Esophagus (tissue), 2 donors: Measurements from ENCODE around the gene NAA10. TPM values are rescaled to one million over a fixed set of nuclear protein-coding genes. Genes with fewer than 3 reads are reported as not detected.

Source experiments
- H3K27ac ChIP-seq, 2 donors: one replicate each; pipeline ENCODE4 v1.5.1; 2013; ENCODE audit warnings: low read depth in 2 of 2, mild to moderate bottlenecking in 2 of 2, inconsistent platforms in 1 of 2, low read length in 1 of 2, moderate library complexity in 1 of 2
- H3K27me3 ChIP-seq, 2 donors: one replicate each; pipeline ENCODE4 v1.6.1; 2013; ENCODE audit warnings: low read length in 2 of 2, control low read depth in 1 of 2, mild to moderate bottlenecking in 1 of 2; ENCODE audit not compliant: insufficient read depth in 2 of 2, control insufficient read depth in 1 of 2
- H3K36me3 ChIP-seq, 2 donors: one replicate each; pipeline ENCODE4 v1.6.1; 2013; ENCODE audit warnings: low read length in 1 of 2; ENCODE audit not compliant: control insufficient read depth in 2 of 2, insufficient read depth in 2 of 2
- H3K4me1 ChIP-seq, 2 donors: one replicate each; pipeline ENCODE4 v1.6.1; 2013; ENCODE audit warnings: low read length in 1 of 2; ENCODE audit not compliant: control insufficient read depth in 2 of 2, insufficient read depth in 2 of 2
- H3K4me3 ChIP-seq, 2 donors: one replicate each; pipeline ENCODE4 v1.5.1; 2013; ENCODE audit warnings: low read length in 2 of 2, mild to moderate bottlenecking in 2 of 2, low read depth in 1 of 2, moderate library complexity in 1 of 2
- H3K9me3 ChIP-seq, 2 donors: one replicate each; pipeline ENCODE4 v1.6.1; 2013; ENCODE audit warnings: mild to moderate bottlenecking in 2 of 2, low read depth in 1 of 2, low read length in 1 of 2, moderate library complexity in 1 of 2; ENCODE audit not compliant: control insufficient read depth in 2 of 2, insufficient read depth in 1 of 2
- WGBS, 2 donors: extraction: QIAGEN DNeasy Blood & Tissue Kit; methylation state at CpG; one replicate each; pipeline ENCODE4 v1.1.7; 2013; 5-methylcytosine and 5-hydroxymethylcytosine counted together
- polyA plus RNA-seq, 2 donors: library from polyadenylated mRNA; stranded (reverse); fragments of 200-250 nt; gene quantifications; one replicate each; pipeline ENCODE4 v1.2.3, GENCODE V29; 2013
- donor health status: healthy with polysubstance abuse.
- donor health status: Bipolar disorder and iron deficiency.

NAA10 gene
- polyA plus RNA-seq, 2 donors: 86.6 to 104 TPM

GRCh38 chrX:153931151-153931550 lies 3.7 kb downstream of the NAA10 start:
- Histone ChIP-seq H3K4me3 (no peak overlapping the region), H3K4me1 (peaks cover 0 to 14% of the 10 kb centered on the region in 2 donors), H3K27ac (no peak overlapping the region), H3K27me3 (no peaks in the 10 kb centered on the region), H3K9me3 (no peaks in the 10 kb centered on the region), H3K36me3 (peaks cover 0 to 21% of the 10 kb centered on the region in 2 donors)
- 86 to 90% methylated on average over 8 of the region's 8 CpGs for WGBS, 2 donors

GRCh38 chrX:153930011-153930910 lies 4.6 kb downstream of the NAA10 start:
- Histone ChIP-seq H3K27ac (no peak overlapping the region), H3K27me3 (no peaks in the 10 kb centered on the region), H3K4me3 (no peak overlapping the region), H3K9me3 (no peaks in the 10 kb centered on the region), H3K4me1 (peaks cover 0 to 10% of the 10 kb centered on the region in 2 donors), H3K36me3 (peaks cover 0 to 21% of the 10 kb centered on the region in 2 donors)
- 87 to 92% methylated on average over 31 of the region's 31 CpGs for WGBS, 2 donors

GRCh38 chrX:153929576-153929975 lies 5.3 kb downstream of the NAA10 start:
- peak overlapping the region; percentile 58 to 73 for H3K27ac ChIP-seq
- peaks cover 0 to 21% of the 10 kb centered on the region in 2 donors for H3K36me3 ChIP-seq
- no peaks in the 10 kb centered on the region for H3K27me3 ChIP-seq
- no peak overlapping the region for H3K4me3 ChIP-seq
- WGBS, 2 donors: 84 to 85% methylated on average over 9 to 10 of the region's 10 CpGs
- peaks cover 0 to 10% of the 10 kb centered on the region in 2 donors for H3K4me1 ChIP-seq
- no peaks in the 10 kb centered on the region for H3K9me3 ChIP-seq

GRCh38 chrX:153928846-153929245 lies 6.0 kb downstream of the NAA10 start:
- H3K27me3 ChIP-seq: no peaks in the 10 kb centered on the region
- H3K4me3 ChIP-seq: no peak overlapping the region
- no peaks in the 10 kb centered on the region for H3K9me3 ChIP-seq
- 17 to 47% methylated on average over 9 of the region's 9 CpGs for WGBS, 2 donors
- H3K36me3 ChIP-seq: peaks cover 0 to 21% of the 10 kb centered on the region in 2 donors
- peaks cover 0 to 10% of the 10 kb centered on the region in 2 donors for H3K4me1 ChIP-seq
- H3K27ac ChIP-seq: peak overlapping the region; percentile 69 to 73

GRCh38 chrX:153927922-153928760 lies 6.7 kb downstream of the NAA10 start:
- Histone ChIP-seq H3K36me3 (peaks cover 0 to 21% of the 10 kb centered on the region in 2 donors), H3K27me3 (no peaks in the 10 kb centered on the region), H3K4me1 (peaks cover 0 to 13% of the 10 kb centered on the region in 2 donors), H3K9me3 (no peaks in the 10 kb centered on the region), H3K27ac (peak overlapping the region; percentile 99), H3K4me3 (peak overlapping the region; percentile 56 to 69)
- 1 to 6% methylated on average over 50 to 76 of the region's 76 CpGs for WGBS, 2 donors

GRCh38 chrX:153927672-153927921 lies 7.2 kb downstream of the NAA10 start:
- Histone ChIP-seq H3K4me1 (peaks cover 0 to 13% of the 10 kb centered on the region in 2 donors), H3K27ac (peak overlapping the region; percentile 99), H3K4me3 (peak overlapping the region; percentile 56 to 69), H3K36me3 (peaks cover 0 to 21% of the 10 kb centered on the region in 2 donors), H3K9me3 (no peaks in the 10 kb centered on the region), H3K27me3 (no peaks in the 10 kb centered on the region)
- WGBS, 2 donors: 0 to 19% methylated on average over 8 of the region's 8 CpGs

- Histone ChIP-seq H3K4me1 (peaks cover 0 to 13% of the 10 kb centered on the region in 2 donors), H3K27me3 (no peaks in the 10 kb centered on the region), H3K36me3 (peaks cover 0 to 20% of the 10 kb centered on the region in 2 donors), H3K27ac (peak overlapping the region; percentile 99), H3K9me3 (no peaks in the 10 kb centered on the region), H3K4me3 (peak overlapping the region; percentile 56 to 69)
- 1 to 31% methylated on average over 28 to 31 of the region's 31 CpGs for WGBS, 2 donors
Observed at GRCh38 chrX:153926858-153927671, 7.8 kb downstream of the NAA10 start.

- 25 to 27% methylated on average over 3 to 4 of the region's 4 CpGs for WGBS, 2 donors
- H3K9me3 ChIP-seq: no peaks in the 10 kb centered on the region
- H3K4me1 ChIP-seq: peaks cover 0 to 13% of the 10 kb centered on the region in 2 donors
- peaks cover 0 to 15% of the 10 kb centered on the region in 2 donors for H3K36me3 ChIP-seq
- no peaks in the 10 kb centered on the region for H3K27me3 ChIP-seq
- peak overlapping the region; percentile 20 to 34 for H3K4me3 ChIP-seq
- peak overlapping the region; percentile 99 for H3K27ac ChIP-seq
Observed at GRCh38 chrX:153926552-153926857, 8.3 kb downstream of the NAA10 start.
